Measurements from ENCODE around the gene GCA.

GCA gene

DNA sequence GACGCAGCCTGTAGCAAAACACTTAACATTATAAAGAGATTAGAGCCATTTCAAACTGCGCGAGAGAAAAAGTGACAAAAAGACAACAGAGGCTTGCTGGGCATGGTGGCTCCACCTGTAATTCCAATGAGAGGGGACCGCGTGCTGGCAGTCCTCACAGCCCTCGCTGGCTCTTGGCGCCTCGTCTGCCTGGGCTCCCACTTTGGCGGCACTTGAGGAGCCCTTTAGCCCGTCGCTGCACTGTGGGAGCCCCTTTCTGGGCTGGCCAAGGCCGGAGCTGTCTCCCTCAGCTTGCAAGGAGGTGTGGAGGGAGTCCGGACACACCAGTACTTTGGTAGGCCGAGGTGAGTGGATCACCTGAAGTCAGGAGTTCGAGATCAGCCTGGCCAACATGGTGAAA lies 16.1 kb upstream of the GCA start:
- H3K9ac ChIP-seq (ENCODE audit: low read length in 5 of 5) = no peak overlapping the region
- H3K9me3 ChIP-seq (ENCODE audit: control insufficient read depth in 5 of 5, low read length in 5 of 5) = peaks cover 0 to 2% (median 0%) of the 10 kb centered on the region in 5 donors
- no peak overlapping the region for H3K27ac ChIP-seq (ENCODE audit: low read depth, low read length)
- H3K4me3 ChIP-seq (ENCODE audit: low read depth in 1 of 5, low read length in 5 of 5) = no peak overlapping the region
- no peaks in the 10 kb centered on the region for H3K27me3 ChIP-seq (ENCODE audit: control insufficient read depth in 5 of 5, insufficient read depth in 4 of 5, low read length in 5 of 5)
- no peaks in the 10 kb centered on the region for H3K4me1 ChIP-seq (ENCODE audit: control insufficient read depth in 5 of 5, insufficient read depth in 5 of 5, low read length in 5 of 5)
- no peaks in the 10 kb centered on the region for H3K36me3 ChIP-seq (ENCODE audit: control insufficient read depth in 5 of 5, insufficient read depth in 5 of 5, low read length in 5 of 5)

DNA sequence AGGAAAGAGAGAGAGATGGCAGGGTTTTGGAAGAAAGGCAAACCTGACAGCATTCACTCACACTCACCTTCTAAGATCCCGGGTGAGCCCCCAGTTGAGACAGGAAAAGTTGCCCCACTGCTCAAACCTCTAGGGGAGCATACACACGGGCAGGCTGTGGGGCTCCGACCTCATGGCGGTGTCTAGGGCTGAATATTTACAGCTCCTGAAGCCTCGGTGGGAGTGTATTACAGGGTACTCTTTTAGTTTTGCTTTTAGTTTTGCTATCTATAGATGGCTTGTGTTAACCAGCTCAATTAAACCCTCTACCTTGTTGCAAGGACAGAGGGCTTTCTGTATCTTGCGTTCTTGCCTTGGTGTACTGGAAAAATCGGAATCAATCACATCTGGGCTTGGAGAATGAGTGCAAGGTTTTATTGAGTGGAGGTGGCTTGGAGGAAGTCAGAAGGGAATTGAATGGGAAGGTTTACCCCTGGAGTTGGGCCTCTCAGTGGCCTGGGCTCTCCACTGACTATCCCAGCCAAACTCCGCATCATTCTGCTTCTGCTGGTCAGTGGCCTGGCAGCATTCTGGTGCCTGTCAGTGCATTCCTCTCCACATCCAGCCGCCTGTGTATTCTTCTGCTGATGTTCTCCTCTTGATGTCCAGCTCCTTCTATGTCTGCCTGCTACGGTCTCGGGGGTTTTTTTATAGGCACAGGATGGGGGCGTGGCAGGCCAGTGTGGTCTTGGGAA lies 15.3 kb upstream of the GCA start:
- no peak overlapping the region for H3K9ac ChIP-seq (ENCODE audit: low read length in 5 of 5)
- H3K9me3 ChIP-seq (ENCODE audit: control insufficient read depth in 5 of 5, low read length in 5 of 5) = peaks cover 0 to 2% (median 0%) of the 10 kb centered on the region in 5 donors
- H3K27ac ChIP-seq (ENCODE audit: low read depth, low read length) = no peak overlapping the region
- no peak overlapping the region for H3K4me3 ChIP-seq (ENCODE audit: low read depth in 1 of 5, low read length in 5 of 5)
- no peaks in the 10 kb centered on the region for H3K27me3 ChIP-seq (ENCODE audit: control insufficient read depth in 5 of 5, insufficient read depth in 4 of 5, low read length in 5 of 5)
- no peaks in the 10 kb centered on the region for H3K36me3 ChIP-seq (ENCODE audit: control insufficient read depth in 5 of 5, insufficient read depth in 5 of 5, low read length in 5 of 5)
- H3K4me1 ChIP-seq (ENCODE audit: control insufficient read depth in 5 of 5, insufficient read depth in 5 of 5, low read length in 5 of 5) = no peaks in the 10 kb centered on the region

DNA sequence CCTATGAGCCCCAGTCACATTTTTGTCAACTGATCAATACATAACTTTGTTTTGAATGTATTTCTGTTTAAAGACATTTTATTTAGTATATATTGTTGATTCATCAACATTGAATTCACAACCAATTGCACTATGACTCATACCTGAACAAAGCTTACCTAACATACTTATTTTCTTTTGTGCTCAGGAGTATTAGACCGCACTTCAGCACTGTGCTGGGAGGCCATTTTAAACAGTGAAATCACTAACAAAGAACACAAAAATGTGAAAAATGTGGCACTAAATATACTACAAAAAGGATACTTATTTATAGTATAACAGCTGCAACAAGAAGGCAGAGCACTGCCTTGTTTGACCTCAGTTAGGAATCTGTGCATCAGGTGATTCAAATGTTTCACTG lies 13.1 kb upstream of the GCA start:
- no peaks in the 10 kb centered on the region for H3K4me1 ChIP-seq (ENCODE audit: control insufficient read depth in 5 of 5, insufficient read depth in 5 of 5, low read length in 5 of 5)
- H3K27me3 ChIP-seq (ENCODE audit: control insufficient read depth in 5 of 5, insufficient read depth in 4 of 5, low read length in 5 of 5) = no peaks in the 10 kb centered on the region
- no peaks in the 10 kb centered on the region for H3K36me3 ChIP-seq (ENCODE audit: control insufficient read depth in 5 of 5, insufficient read depth in 5 of 5, low read length in 5 of 5)
- peaks cover 0 to 2% (median 0%) of the 10 kb centered on the region in 5 donors for H3K9me3 ChIP-seq (ENCODE audit: control insufficient read depth in 5 of 5, low read length in 5 of 5)
- H3K4me3 ChIP-seq (ENCODE audit: low read depth in 1 of 5, low read length in 5 of 5) = no peak overlapping the region
- H3K9ac ChIP-seq (ENCODE audit: low read length in 5 of 5) = no peak overlapping the region
- H3K27ac ChIP-seq (ENCODE audit: low read depth, low read length) = no peak overlapping the region

DNA sequence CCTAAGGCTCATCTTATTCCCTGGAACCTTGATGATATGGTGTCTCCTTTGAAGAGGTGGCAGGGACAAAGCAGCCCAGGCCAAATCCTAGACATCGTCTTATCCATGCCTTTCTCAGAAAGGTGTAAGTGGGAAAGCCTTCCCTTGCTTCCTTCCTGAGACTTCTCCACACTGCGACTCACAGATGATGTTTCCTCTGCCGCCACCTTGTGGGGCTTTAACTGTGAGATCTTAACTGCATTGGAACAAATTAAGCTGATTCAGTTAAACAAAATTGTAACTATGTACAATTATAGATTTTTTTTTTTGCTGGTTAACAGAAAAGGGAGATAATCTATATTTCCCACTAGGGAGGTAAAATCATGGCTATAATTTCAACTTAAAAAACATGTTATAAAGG lies 10.0 kb upstream of the GCA start:
- H3K36me3 ChIP-seq (ENCODE audit: control insufficient read depth in 5 of 5, insufficient read depth in 5 of 5, low read length in 5 of 5) = no peaks in the 10 kb centered on the region
- H3K9me3 ChIP-seq (ENCODE audit: control insufficient read depth in 5 of 5, low read length in 5 of 5) = no peaks in the 10 kb centered on the region
- H3K9ac ChIP-seq (ENCODE audit: low read length in 5 of 5) = no peak overlapping the region
- no peak overlapping the region for H3K4me3 ChIP-seq (ENCODE audit: low read depth in 1 of 5, low read length in 5 of 5)
- H3K27me3 ChIP-seq (ENCODE audit: control insufficient read depth in 5 of 5, insufficient read depth in 4 of 5, low read length in 5 of 5) = no peaks in the 10 kb centered on the region
- no peaks in the 10 kb centered on the region for H3K4me1 ChIP-seq (ENCODE audit: control insufficient read depth in 5 of 5, insufficient read depth in 5 of 5, low read length in 5 of 5)
- H3K27ac ChIP-seq (ENCODE audit: low read depth, low read length) = no peak overlapping the region

DNA sequence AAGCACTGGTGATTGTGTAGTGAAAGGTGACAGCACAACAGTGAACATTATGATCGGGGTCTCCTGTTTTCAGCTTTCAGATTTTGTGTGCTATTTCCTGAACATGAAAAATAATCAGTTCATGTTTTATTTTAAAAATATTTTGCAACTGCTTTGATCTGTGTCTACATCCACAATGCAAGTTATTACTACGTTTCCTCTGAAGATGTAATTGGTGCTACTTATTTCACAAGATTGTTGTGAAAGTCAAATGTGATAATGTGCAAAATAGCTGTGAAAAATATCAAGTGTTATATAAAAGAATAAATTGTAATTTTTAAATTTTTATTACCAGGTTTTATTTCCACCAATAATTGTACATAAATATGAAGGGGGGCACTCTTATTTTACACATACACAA lies 6.1 kb upstream of the GCA start:
- Histone ChIP-seq H3K4me3 (ENCODE audit: low read depth in 1 of 5, low read length in 5 of 5) (no peak overlapping the region), H3K36me3 (ENCODE audit: control insufficient read depth in 5 of 5, insufficient read depth in 5 of 5, low read length in 5 of 5) (no peaks in the 10 kb centered on the region), H3K9ac (ENCODE audit: low read length in 5 of 5) (no peak overlapping the region), H3K27me3 (ENCODE audit: control insufficient read depth in 5 of 5, insufficient read depth in 4 of 5, low read length in 5 of 5) (no peaks in the 10 kb centered on the region), H3K9me3 (ENCODE audit: control insufficient read depth in 5 of 5, low read length in 5 of 5) (no peaks in the 10 kb centered on the region), H3K4me1 (ENCODE audit: control insufficient read depth in 5 of 5, insufficient read depth in 5 of 5, low read length in 5 of 5) (peaks cover 0 to 10% (median 6%) of the 10 kb centered on the region in 5 donors), H3K27ac (ENCODE audit: low read depth, low read length) (no peak overlapping the region)

DNA sequence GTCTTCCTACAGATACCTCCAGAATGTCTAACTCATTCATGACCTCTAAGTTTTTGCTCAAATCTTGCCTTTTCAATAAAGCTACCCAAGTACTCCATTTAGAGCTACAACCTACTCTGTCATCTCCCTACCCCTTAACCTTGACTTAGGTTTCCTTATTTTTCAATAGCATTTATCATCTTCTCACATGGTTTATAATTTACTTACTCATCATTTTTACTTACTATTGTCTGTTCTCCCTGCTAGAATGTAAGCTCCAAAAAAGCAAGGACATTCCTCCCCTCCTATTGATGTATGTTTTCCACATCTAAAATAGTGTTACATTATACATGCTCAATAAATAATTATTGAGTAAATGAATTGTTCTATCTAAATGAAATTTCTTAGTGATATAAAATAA lies 3.1 kb upstream of the GCA start:
- no peak overlapping the region for H3K27ac ChIP-seq (ENCODE audit: low read depth, low read length)
- H3K27me3 ChIP-seq (ENCODE audit: control insufficient read depth in 5 of 5, insufficient read depth in 4 of 5, low read length in 5 of 5) = no peaks in the 10 kb centered on the region
- no peak overlapping the region for H3K9ac ChIP-seq (ENCODE audit: low read length in 5 of 5)
- no peaks in the 10 kb centered on the region for H3K36me3 ChIP-seq (ENCODE audit: control insufficient read depth in 5 of 5, insufficient read depth in 5 of 5, low read length in 5 of 5)
- H3K9me3 ChIP-seq (ENCODE audit: control insufficient read depth in 5 of 5, low read length in 5 of 5) = no peaks in the 10 kb centered on the region
- H3K4me1 ChIP-seq (ENCODE audit: control insufficient read depth in 5 of 5, insufficient read depth in 5 of 5, low read length in 5 of 5) = peaks cover 0 to 27% (median 20%) of the 10 kb centered on the region in 5 donors
- H3K4me3 ChIP-seq (ENCODE audit: low read depth in 1 of 5, low read length in 5 of 5) = no peak overlapping the region

DNA sequence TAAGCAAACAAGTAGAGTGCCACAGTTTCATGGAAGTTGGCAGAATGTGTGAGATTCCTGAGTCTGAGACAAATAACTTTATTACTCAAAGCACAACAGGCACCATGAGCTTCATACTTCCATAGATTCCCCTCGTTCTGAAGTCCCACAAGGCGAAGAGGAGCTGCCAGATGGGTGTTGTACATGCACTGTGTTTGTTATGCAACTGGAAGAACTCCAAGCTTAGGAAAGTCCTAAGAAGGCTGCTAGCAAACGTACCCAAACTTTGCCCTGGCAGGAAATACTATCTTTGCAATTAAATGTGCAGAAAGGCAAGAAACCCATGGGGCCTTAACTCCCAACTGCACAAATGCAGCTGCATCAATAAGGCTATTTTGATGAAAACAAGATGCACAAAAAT lies 1.6 kb upstream of the GCA start:
- H3K9me3 ChIP-seq (ENCODE audit: control insufficient read depth in 5 of 5, low read length in 5 of 5) = no peaks in the 10 kb centered on the region
- H3K9ac ChIP-seq (ENCODE audit: low read length in 5 of 5) = no peak overlapping the region
- H3K4me3 ChIP-seq (ENCODE audit: low read depth in 1 of 5, low read length in 5 of 5) = no peak overlapping the region
- H3K27ac ChIP-seq (ENCODE audit: low read depth, low read length) = no peak overlapping the region
- no peaks in the 10 kb centered on the region for H3K27me3 ChIP-seq (ENCODE audit: control insufficient read depth in 5 of 5, insufficient read depth in 4 of 5, low read length in 5 of 5)
- peaks cover 0 to 27% (median 20%) of the 10 kb centered on the region in 5 donors for H3K4me1 ChIP-seq (ENCODE audit: control insufficient read depth in 5 of 5, insufficient read depth in 5 of 5, low read length in 5 of 5)
- no peaks in the 10 kb centered on the region for H3K36me3 ChIP-seq (ENCODE audit: control insufficient read depth in 5 of 5, insufficient read depth in 5 of 5, low read length in 5 of 5)

DNA sequence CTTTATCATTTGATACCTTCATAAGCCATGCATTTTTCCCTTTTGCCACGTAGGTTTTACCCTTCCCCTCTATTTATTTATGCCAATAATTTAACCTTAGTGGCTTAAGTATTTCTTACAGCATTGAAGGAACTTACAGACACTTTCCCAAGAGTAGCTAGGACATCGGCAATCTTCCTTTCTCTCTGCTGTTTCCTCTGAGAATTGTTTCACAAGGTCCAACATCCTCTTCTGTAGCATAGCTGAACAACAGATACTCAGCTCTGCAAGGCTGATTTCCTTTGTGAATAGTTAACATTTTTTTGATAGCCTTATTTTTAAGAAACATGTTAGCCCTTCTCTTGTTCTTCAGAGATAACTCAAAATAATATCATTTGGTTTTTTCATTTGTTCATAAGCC lies 1.1 kb upstream of the GCA start:
- Histone ChIP-seq H3K9me3 (ENCODE audit: control insufficient read depth in 5 of 5, low read length in 5 of 5) (no peaks in the 10 kb centered on the region), H3K4me1 (ENCODE audit: control insufficient read depth in 5 of 5, insufficient read depth in 5 of 5, low read length in 5 of 5) (peaks cover 0 to 27% (median 20%) of the 10 kb centered on the region in 5 donors), H3K4me3 (ENCODE audit: low read depth in 1 of 5, low read length in 5 of 5) (peak overlapping the region in 1 of 5 donors; percentile 87), H3K27me3 (ENCODE audit: control insufficient read depth in 5 of 5, insufficient read depth in 4 of 5, low read length in 5 of 5) (no peaks in the 10 kb centered on the region), H3K27ac (ENCODE audit: low read depth, low read length) (no peak overlapping the region), H3K36me3 (ENCODE audit: control insufficient read depth in 5 of 5, insufficient read depth in 5 of 5, low read length in 5 of 5) (no peaks in the 10 kb centered on the region), H3K9ac (ENCODE audit: low read length in 5 of 5) (no peak overlapping the region)

DNA sequence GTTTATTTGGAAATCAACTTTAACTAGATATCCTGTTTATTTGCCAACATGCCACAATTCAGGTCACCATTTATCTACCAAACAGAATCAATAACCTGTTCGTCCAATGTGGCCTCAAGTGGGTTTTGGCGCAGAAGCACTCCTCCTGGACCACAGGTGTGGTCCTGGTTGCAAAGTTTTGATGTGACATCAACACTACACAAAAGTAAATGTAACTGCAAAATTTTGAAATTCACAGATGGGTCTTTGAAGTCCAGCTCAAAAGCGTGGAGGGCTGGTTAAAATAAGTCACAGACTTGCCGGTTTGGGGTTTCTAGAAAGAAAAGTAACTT lies 474 bp upstream of the GCA start:
- H3K27ac ChIP-seq (ENCODE audit: low read depth, low read length) = no peak overlapping the region

DNA sequence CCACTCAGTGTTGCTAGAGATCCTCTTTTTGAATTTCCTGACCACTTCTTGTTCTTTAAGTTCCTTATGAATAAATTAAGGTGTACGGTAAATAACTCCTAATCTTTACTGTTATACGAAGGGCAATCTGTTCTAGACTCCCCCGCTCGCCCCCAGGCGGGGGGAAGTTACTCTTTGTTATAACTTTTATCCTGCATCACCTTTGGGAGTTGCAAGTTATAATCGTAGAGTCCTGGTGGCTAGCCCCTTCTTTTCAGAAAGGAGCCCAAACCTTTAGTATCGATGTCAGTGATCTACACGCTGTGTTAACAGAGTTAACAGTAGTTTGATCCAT lies 652 bp downstream of the GCA start:
- no peaks in the 10 kb centered on the region for H3K9me3 ChIP-seq (ENCODE audit: control insufficient read depth in 5 of 5, low read length in 5 of 5)
- H3K4me3 ChIP-seq (ENCODE audit: low read depth in 1 of 5, low read length in 5 of 5) = peak overlapping the region; percentile 87 to 100 (median 97)
- H3K27me3 ChIP-seq (ENCODE audit: control insufficient read depth in 5 of 5, insufficient read depth in 4 of 5, low read length in 5 of 5) = no peaks in the 10 kb centered on the region
- H3K36me3 ChIP-seq (ENCODE audit: control insufficient read depth in 5 of 5, insufficient read depth in 5 of 5, low read length in 5 of 5) = no peaks in the 10 kb centered on the region
- peak overlapping the region; percentile 58 for H3K27ac ChIP-seq (ENCODE audit: low read depth, low read length)
- peak overlapping the region; percentile 29 to 90 (median 63) for H3K9ac ChIP-seq (ENCODE audit: low read length in 5 of 5)
- H3K4me1 ChIP-seq (ENCODE audit: control insufficient read depth in 5 of 5, insufficient read depth in 5 of 5, low read length in 5 of 5) = peaks cover 0 to 27% (median 20%) of the 10 kb centered on the region in 5 donors

More for the DNA sequence above, 474 bp upstream of the GCA start:
- H3K9me3 ChIP-seq (ENCODE audit: control insufficient read depth in 5 of 5, low read length in 5 of 5) = no peaks in the 10 kb centered on the region
- H3K9ac ChIP-seq (ENCODE audit: low read length in 5 of 5) = peak overlapping the region in 1 of 5 donors; percentile 30
- no peaks in the 10 kb centered on the region for H3K36me3 ChIP-seq (ENCODE audit: control insufficient read depth in 5 of 5, insufficient read depth in 5 of 5, low read length in 5 of 5)
- H3K4me3 ChIP-seq (ENCODE audit: low read depth in 1 of 5, low read length in 5 of 5) = peak overlapping the region; percentile 71 to 100 (median 97)
- peaks cover 0 to 27% (median 20%) of the 10 kb centered on the region in 5 donors for H3K4me1 ChIP-seq (ENCODE audit: control insufficient read depth in 5 of 5, insufficient read depth in 5 of 5, low read length in 5 of 5)
- H3K27me3 ChIP-seq (ENCODE audit: control insufficient read depth in 5 of 5, insufficient read depth in 4 of 5, low read length in 5 of 5) = no peaks in the 10 kb centered on the region
